ENCODE data around the gene PCDHGA2.

DNA sequence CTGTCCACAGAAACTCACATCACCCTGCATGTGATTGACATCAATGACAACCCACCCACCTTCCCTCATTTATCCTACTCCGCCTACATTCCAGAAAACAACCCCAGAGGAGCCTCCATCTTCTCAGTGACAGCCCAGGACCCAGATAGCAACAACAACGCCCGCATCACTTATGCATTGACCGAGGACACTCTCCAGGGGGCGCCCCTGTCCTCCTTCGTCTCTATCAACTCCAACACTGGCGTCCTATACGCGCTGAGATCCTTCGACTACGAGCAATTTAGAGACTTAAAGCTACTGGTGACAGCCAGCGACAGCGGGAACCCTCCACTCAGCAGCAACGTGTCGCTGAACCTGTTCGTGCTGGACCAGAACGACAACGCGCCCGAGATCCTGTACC lies 6.8 kb downstream of the PCDHGA2 start:
- TF ChIP-seq, protein P1, sequence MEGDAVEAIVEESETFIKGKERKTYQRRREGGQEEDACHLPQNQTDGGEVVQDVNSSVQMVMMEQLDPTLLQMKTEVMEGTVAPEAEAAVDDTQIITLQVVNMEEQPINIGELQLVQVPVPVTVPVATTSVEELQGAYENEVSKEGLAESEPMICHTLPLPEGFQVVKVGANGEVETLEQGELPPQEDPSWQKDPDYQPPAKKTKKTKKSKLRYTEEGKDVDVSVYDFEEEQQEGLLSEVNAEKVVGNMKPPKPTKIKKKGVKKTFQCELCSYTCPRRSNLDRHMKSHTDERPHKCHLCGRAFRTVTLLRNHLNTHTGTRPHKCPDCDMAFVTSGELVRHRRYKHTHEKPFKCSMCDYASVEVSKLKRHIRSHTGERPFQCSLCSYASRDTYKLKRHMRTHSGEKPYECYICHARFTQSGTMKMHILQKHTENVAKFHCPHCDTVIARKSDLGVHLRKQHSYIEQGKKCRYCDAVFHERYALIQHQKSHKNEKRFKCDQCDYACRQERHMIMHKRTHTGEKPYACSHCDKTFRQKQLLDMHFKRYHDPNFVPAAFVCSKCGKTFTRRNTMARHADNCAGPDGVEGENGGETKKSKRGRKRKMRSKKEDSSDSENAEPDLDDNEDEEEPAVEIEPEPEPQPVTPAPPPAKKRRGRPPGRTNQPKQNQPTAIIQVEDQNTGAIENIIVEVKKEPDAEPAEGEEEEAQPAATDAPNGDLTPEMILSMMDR (IDR thresholded peaks at IDR 0.05; ENCODE audit: low read depth, low read length) = no peak
- no peak for TF ChIP-seq EZH2phosphoT487 (IDR thresholded peaks at IDR 0.05; ENCODE audit: low read depth)
